Measurements from ENCODE around the gene IQCN. TPM values are rescaled to one million over a fixed set of nuclear protein-coding genes. Genes with fewer than 3 reads are reported as not detected.

The IQCN gene
- total and polyA plus RNA-seq, 2 experiments from 2014 or later = 0.35 TPM; not detected in 1

GRCh38 chr19:18290302-18291018, 16.2 kb upstream of the IQCN start (continued):
- TF ChIP-seq REST (IDR thresholded peaks at IDR 0.05; ENCODE audit: unreplicated experiment) = no peak
- no peak for TF ChIP-seq STAT1 (IDR thresholded peaks at IDR 0.05; ENCODE audit: unreplicated experiment)
- no peak for TF ChIP-seq ZNF114 (CRISPR knock-in tag; IDR thresholded peaks at IDR 0.05)
- TF ChIP-seq JUNB (IDR thresholded peaks at IDR 0.05; ENCODE audit: unreplicated experiment) = no peak
- TF ChIP-seq EZH2 (IDR thresholded peaks at IDR 0.05; ENCODE audit: low read depth, unreplicated experiment) = no peak
- no peak for TF ChIP-seq ZNF331 (CRISPR knock-in tag; IDR thresholded peaks at IDR 0.05; ENCODE audit: low read depth)
- TF ChIP-seq ETS1 (IDR thresholded peaks at IDR 0.05) = no peak
- TF ChIP-seq POLR2AphosphoS5 (IDR thresholded peaks at IDR 0.05; ENCODE audit: low read depth) = no peak
- no peak for TF ChIP-seq CREB1 (CRISPR knock-in tag; IDR thresholded peaks at IDR 0.05; ENCODE audit: low read depth)
- no peak for TF ChIP-seq EZH2phosphoT487 (IDR thresholded peaks at IDR 0.05; ENCODE audit: unreplicated experiment)

GRCh38 chr19:18289471-18290301, 15.4 kb upstream of the IQCN start:
- Mint-ChIP-seq H3K4me1 (peaks cover 42% of the 10 kb centered on the region), H3K27me3 (ENCODE audit: insufficient read depth, low read depth, poor library complexity) (peaks cover 20% of the 10 kb centered on the region), H3K4me3 (peak overlapping the region; percentile 36; the same call in 2 of the 3 replicates), H3K27ac (no peak overlapping the region; the same call in 1 of the 2 replicates), H3K36me3 (ENCODE audit: low read depth) (no peaks in the 10 kb centered on the region), H3K9me3 (peaks cover 2% of the 10 kb centered on the region; the same call in 1 of the 3 replicates)
- no peak for DNase-seq (ENCODE audit: low spot score)
- Histone ChIP-seq H3K4me1 (ENCODE audit: insufficient read depth) (peaks cover 52% of the 10 kb centered on the region), H3F3A (replicated peaks; ENCODE audit: low read depth) (peaks cover 27% of the 10 kb centered on the region), H3K4me2 (peak overlapping the region; percentile 94; the same call in 1 of the 2 replicates), H2AFZ (no peak overlapping the region), H4K20me1 (replicated peaks; ENCODE audit: insufficient read depth) (no peaks in the 10 kb centered on the region), H3K9me2 (ENCODE audit: insufficient read depth) (no peaks in the 10 kb centered on the region), H3K27ac (ENCODE audit: low read depth) (no peak overlapping the region), H3K4me3 (no peak overlapping the region), H3K27me3 (ENCODE audit: insufficient read depth) (peaks cover 6% of the 10 kb centered on the region; the same call in 1 of the 2 replicates), H3K36me3 (ENCODE audit: insufficient read depth) (no peaks in the 10 kb centered on the region), H3K79me2 (replicated peaks; ENCODE audit: insufficient read depth) (no peaks in the 10 kb centered on the region; the same call in 1 of the 2 replicates)
- no peak for TF ChIP-seq JUNB (IDR thresholded peaks at IDR 0.05; ENCODE audit: unreplicated experiment)
- no peak for TF ChIP-seq EZH2phosphoT487 (IDR thresholded peaks at IDR 0.05; ENCODE audit: unreplicated experiment)
- no peak for ATAC-seq
